Muscle layer of colon (tissue), 2 donors: ENCODE results near the gene TMEM129.

ENCODE experiments used
- H3K27ac ChIP-seq: one replicate; pipeline ENCODE4 v1.7.0; 2013; ENCODE audit warnings: low read depth, mild to moderate bottlenecking, low read length, moderate library complexity
- H3K27me3 ChIP-seq, 2 donors: one replicate each; pipeline ENCODE4 v1.7.0; 2013; ENCODE audit warnings: low read length in 2 of 2, mild to moderate bottlenecking in 2 of 2; ENCODE audit not compliant: insufficient read depth in 2 of 2, control insufficient read depth in 1 of 2
- H3K36me3 ChIP-seq: one replicate; pipeline ENCODE4 v1.7.0; 2013; ENCODE audit warnings: mild to moderate bottlenecking, low read length; ENCODE audit not compliant: insufficient read depth
- H3K4me1 ChIP-seq: one replicate; pipeline ENCODE4 v1.7.0; 2013; ENCODE audit warnings: mild to moderate bottlenecking, low read length; ENCODE audit not compliant: insufficient read depth
- H3K4me3 ChIP-seq, 2 donors: one replicate each; pipeline ENCODE4 v1.7.0; 2013; ENCODE audit warnings: low read length in 2 of 2, low read depth in 1 of 2, mild to moderate bottlenecking in 1 of 2, moderate library complexity in 1 of 2
- H3K9ac ChIP-seq: one replicate; pipeline ENCODE4 v1.7.0; 2013; ENCODE audit warnings: low read length
- H3K9me3 ChIP-seq: one replicate; pipeline ENCODE4 v1.7.0; 2013; ENCODE audit warnings: mild to moderate bottlenecking, low read length
- donor health status: abdominal sarcoma.
- donor health status: Adenocarcinoma of cecum.

The TMEM129 gene

DNA sequence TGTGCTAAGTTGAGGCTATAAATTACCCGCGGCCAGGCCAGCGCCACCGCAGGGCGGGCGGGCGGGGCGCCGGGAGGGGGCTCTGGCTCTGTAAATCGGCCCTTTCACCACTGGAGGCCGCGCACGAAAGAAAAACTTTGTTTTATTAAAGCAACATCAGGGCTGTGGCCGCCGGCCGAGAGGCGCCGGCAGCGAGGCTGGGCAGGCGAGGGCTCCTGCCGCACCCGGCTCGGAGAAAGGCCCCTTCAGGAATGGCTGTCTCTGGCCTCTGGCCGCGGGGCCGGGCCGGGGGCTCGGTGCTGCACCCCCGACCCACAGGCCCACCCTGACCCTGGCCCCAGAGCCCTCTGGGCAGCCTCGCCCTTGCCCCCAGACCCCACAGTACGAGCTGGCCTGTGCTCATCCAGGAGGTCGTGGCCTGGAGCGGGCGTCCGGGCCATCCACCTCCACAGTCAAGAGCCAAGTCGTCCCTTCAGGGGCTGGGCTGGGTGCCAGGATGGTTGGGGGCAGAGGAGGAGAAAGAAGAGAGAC is 42.5 kb upstream of the TMEM129 start:
- no peak overlapping the region for H3K9ac ChIP-seq
- no peak overlapping the region for H3K4me3 ChIP-seq
- H3K9me3 ChIP-seq = no peaks in the 10 kb centered on the region
- no peak overlapping the region for H3K27ac ChIP-seq
- H3K36me3 ChIP-seq = no peaks in the 10 kb centered on the region
- H3K4me1 ChIP-seq = peaks cover 8% of the 10 kb centered on the region
- peaks cover 4 to 19% of the 10 kb centered on the region in 2 donors for H3K27me3 ChIP-seq

DNA sequence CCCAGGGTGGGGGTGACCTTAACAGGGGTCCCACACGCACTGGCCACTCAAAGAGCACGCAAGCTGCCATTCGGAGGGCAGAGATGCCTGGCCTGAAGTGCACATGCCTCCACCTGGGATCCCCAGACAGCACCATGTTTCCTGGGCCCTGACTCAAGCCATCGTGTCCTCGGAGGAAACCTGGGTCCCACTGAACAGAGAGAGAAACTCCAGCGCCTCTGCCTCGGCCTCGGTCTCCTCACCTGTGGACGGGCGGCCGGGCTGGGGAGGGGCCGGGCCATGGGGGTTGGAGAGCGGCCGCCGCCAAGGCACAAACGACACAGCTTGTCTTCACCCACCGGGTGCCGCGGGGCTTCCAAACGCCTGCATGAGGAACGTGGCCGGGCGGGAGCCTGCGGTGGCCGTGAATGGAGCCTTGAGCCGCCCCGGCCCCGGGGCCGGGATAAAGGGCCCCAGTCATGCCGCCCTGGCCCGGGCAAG is 42.0 kb upstream of the TMEM129 start:
- Histone ChIP-seq H3K4me3 (no peak overlapping the region), H3K27ac (no peak overlapping the region), H3K36me3 (no peaks in the 10 kb centered on the region), H3K27me3 (peaks cover 2 to 14% of the 10 kb centered on the region in 2 donors), H3K9me3 (no peaks in the 10 kb centered on the region), H3K4me1 (peaks cover 8% of the 10 kb centered on the region), H3K9ac (no peak overlapping the region)

GRCh38 chr4:1762264-1763010 is 41.3 kb upstream of the TMEM129 start:
- no peak overlapping the region for H3K27ac ChIP-seq
- H3K27me3 ChIP-seq = peaks cover 0 to 11% of the 10 kb centered on the region in 2 donors
- peaks cover 8% of the 10 kb centered on the region for H3K4me1 ChIP-seq
- no peak overlapping the region for H3K4me3 ChIP-seq
- H3K36me3 ChIP-seq = no peaks in the 10 kb centered on the region
- no peak overlapping the region for H3K9ac ChIP-seq
- no peaks in the 10 kb centered on the region for H3K9me3 ChIP-seq

- Histone ChIP-seq H3K27ac (no peak overlapping the region), H3K36me3 (no peaks in the 10 kb centered on the region), H3K4me1 (peaks cover 8% of the 10 kb centered on the region), H3K4me3 (no peak overlapping the region), H3K9me3 (no peaks in the 10 kb centered on the region), H3K9ac (no peak overlapping the region), H3K27me3 (peaks cover 0 to 6% of the 10 kb centered on the region in 2 donors)
These were observed 40.1 kb upstream of the TMEM129 start for GRCh38 chr4:1761130-1761689.

GRCh38 chr4:1760521-1761071 is 39.5 kb upstream of the TMEM129 start:
- Histone ChIP-seq H3K4me1 (peaks cover 8% of the 10 kb centered on the region), H3K27ac (no peak overlapping the region)

DNA sequence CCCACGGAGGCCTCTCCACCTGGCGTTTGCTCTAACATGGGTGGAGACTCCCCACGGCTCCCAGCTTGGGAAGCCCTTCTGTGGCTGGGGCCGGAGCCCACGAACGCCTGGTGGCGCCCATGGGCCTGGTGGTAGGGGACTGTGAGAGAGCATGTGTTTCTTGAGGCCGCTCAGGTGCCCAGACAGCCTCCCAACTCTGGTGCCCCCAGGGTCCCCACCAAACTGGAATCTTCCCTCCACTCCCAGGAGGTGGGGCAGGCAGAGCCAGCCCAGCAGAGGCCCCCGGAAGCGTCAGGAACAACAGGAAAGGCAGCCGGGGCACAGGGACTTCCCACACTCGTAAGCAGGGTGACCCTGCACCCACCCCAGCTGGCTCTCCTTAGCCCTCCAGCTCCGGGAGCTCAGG is 38.7 kb upstream of the TMEM129 start:
- H3K27ac ChIP-seq = no peak overlapping the region
- peaks cover 8% of the 10 kb centered on the region for H3K4me1 ChIP-seq

More at GRCh38 chr4:1760521-1761071, 39.5 kb upstream of the TMEM129 start:
- Histone ChIP-seq H3K9ac (no peak overlapping the region), H3K27me3 (peaks cover 0 to 4% of the 10 kb centered on the region in 2 donors), H3K4me3 (no peak overlapping the region), H3K36me3 (no peaks in the 10 kb centered on the region), H3K9me3 (no peaks in the 10 kb centered on the region)

GRCh38 chr4:1759170-1759817 is 38.2 kb upstream of the TMEM129 start:
- no peaks in the 10 kb centered on the region for H3K9me3 ChIP-seq
- no peak overlapping the region for H3K4me3 ChIP-seq
- H3K36me3 ChIP-seq = no peaks in the 10 kb centered on the region
- no peak overlapping the region for H3K27ac ChIP-seq
- H3K9ac ChIP-seq = no peak overlapping the region
- H3K4me1 ChIP-seq = peaks cover 7% of the 10 kb centered on the region
- H3K27me3 ChIP-seq = peaks cover 0 to 4% of the 10 kb centered on the region in 2 donors

More for the DNA sequence above, 38.7 kb upstream of the TMEM129 start:
- Histone ChIP-seq H3K36me3 (no peaks in the 10 kb centered on the region), H3K4me3 (no peak overlapping the region), H3K9me3 (no peaks in the 10 kb centered on the region), H3K27me3 (peaks cover 0 to 4% of the 10 kb centered on the region in 2 donors), H3K9ac (no peak overlapping the region)

DNA sequence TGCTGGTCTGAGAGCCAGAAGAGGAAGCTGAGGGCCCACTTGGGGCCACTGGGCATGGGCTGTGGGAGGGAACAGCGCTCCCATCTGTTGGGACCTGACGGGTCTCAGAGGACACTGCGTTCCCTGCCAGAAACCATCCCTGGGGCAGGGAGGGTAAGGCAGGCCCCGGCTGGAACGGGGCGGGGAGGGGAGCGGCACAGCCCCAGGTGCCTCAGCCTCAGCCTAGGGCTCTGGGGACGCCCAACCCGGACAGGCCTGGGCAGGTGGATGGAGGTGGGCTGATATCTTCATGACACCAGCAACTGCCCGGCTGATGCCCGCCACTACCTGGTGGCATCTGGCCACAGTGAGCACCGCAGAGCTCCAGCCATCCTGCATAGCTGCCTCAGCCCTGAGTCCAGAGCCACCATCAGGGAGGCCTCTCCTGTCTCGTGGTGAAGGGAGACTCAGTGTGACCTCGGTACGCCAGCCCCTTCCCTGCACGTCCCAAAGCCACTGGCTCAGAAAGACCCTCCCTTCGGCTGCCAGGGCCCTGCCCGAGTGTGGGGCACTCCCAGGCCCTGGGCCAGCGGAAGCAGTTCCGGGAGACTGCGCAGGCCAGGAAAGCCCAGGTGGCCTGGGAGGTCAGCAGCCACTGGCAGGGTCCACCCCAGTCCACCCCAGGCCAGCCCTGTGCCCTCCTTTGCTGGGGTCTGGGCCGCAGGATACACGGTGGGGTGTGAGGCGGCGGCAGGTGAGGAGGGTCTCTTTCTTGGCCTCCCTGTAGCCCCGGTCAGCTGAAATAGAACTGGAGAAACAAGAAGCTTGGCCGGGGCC is 37.4 kb upstream of the TMEM129 start:
- Histone ChIP-seq H3K9ac (no peak overlapping the region), H3K36me3 (no peaks in the 10 kb centered on the region), H3K27me3 (peaks cover 0 to 4% of the 10 kb centered on the region in 2 donors), H3K4me1 (no peaks in the 10 kb centered on the region), H3K4me3 (no peak overlapping the region), H3K9me3 (no peaks in the 10 kb centered on the region), H3K27ac (no peak overlapping the region)

DNA sequence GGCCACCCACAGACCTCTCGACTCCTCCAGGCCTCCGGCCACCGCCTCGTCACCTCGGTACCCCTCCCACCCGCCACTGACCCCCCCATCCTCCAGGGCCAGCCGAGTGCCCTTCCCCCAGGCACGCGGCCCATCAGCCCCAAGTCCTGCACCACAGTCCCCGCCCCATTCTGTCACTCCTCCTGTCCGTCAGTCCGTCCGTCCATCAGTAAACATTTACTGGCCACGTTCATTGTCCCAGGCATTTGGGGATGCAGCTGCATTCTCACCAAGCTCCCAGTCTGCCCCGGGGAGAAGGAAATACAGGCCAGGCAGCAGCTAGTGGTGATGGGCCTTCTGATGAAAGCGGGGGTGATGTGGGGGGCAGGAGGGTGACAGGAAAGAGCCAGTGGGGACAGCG is 36.7 kb upstream of the TMEM129 start:
- Histone ChIP-seq H3K4me3 (no peak overlapping the region), H3K27me3 (peaks cover 0 to 4% of the 10 kb centered on the region in 2 donors), H3K4me1 (no peaks in the 10 kb centered on the region), H3K9me3 (no peaks in the 10 kb centered on the region), H3K36me3 (no peaks in the 10 kb centered on the region), H3K9ac (no peak overlapping the region), H3K27ac (no peak overlapping the region)

- Histone ChIP-seq H3K4me1 (no peaks in the 10 kb centered on the region), H3K9me3 (no peaks in the 10 kb centered on the region), H3K27me3 (peaks cover 0 to 3% of the 10 kb centered on the region in 2 donors), H3K27ac (no peak overlapping the region), H3K4me3 (no peak overlapping the region), H3K36me3 (no peaks in the 10 kb centered on the region), H3K9ac (no peak overlapping the region)
These were observed 36.0 kb upstream of the TMEM129 start for GRCh38 chr4:1756893-1757779.
